HepG2 (cell line): ENCODE results near the gene LZTS2. TPM values are rescaled to one million over a fixed set of nuclear protein-coding genes. Genes with fewer than 3 reads are reported as not detected.

Source experiments
- ATAC-seq: fragments of 200-7000 bp; cut with Tn5 transposase; 3 replicates; pipeline ENCODE4 v1.9.1; 2020; ENCODE audit warnings: mild to moderate bottlenecking, moderate library complexity
- BruUV-seq: library from RNA; stranded (reverse); fragments of 400-500 nt; replicated peaks from 2 replicates; lab custom pipeline; 2021; lab: Mats Ljungman, UMichigan
- CTCF ChIA-PET: fragments of 300-600 bp; formaldehyde crosslinking; extraction: SDS; loops from one replicate; lab custom pipeline; 2021; ENCODE audit warnings: low total read pairs, inconsistent platforms, low intra/inter-chr PET ratio; lab: Yijun Ruan, JAX
- POLR2A ChIA-PET: fragments of 350-600 bp; sonication (Branson Sonifier 250); formaldehyde crosslinking; loops from one replicate; lab custom pipeline; 2020; ENCODE audit warnings: antibody characterized with exemption, inconsistent platforms; lab: Yijun Ruan, JAX
- DNase-seq: peaks from one replicate; pipeline ENCODE4 v3.0.0-alpha.2; 2015; ENCODE audit warnings: low spot score
- FAIRE-seq: peaks from 3 replicates; lab custom pipeline; 2011; peaks lifted over from hg19 to GRCh38; lab: Jason Lieb, UNC
- H2AFZ ChIP-seq: one replicate; pipeline ENCODE4 v1.6.1; 2011; ENCODE audit warnings: low read length, inconsistent platforms
- H3K27ac ChIP-seq: fragments of 300-600 bp; 3 replicates; pipeline ENCODE4 v1.8.0; 2011; ENCODE audit warnings: mixed run types, mild to moderate bottlenecking, mixed read lengths, low read length, inconsistent platforms; ENCODE audit not compliant: insufficient read depth; ENCODE audit errors: extremely low read length
- H3K27me3 ChIP-seq, 2 experiments: fragments of 200-600 bp in 1 of 2; 2 replicates in 1 of 2; 3 replicates in 1 of 2; pipeline versions ENCODE4 v1.6.0 to v1.8.0; 2011; ENCODE audit warnings: low read length in 2 of 2, mild to moderate bottlenecking in 2 of 2, moderate library complexity in 2 of 2, inconsistent platforms in 1 of 2; ENCODE audit not compliant: insufficient read depth in 2 of 2, control insufficient read depth in 1 of 2
- H3K36me3 ChIP-seq, 2 experiments: fragments of 200-600 bp in 1 of 2; replicated peaks in 1 of 2; 2 replicates in 1 of 2; 3 replicates in 1 of 2; pipeline versions ENCODE4 v1.5.1 to v1.8.0; 2011; ENCODE audit warnings: low read length in 2 of 2, inconsistent platforms in 1 of 2; ENCODE audit not compliant: insufficient read depth in 2 of 2, control insufficient read depth in 1 of 2
- H3K4me1 ChIP-seq: 2 replicates; pipeline ENCODE4 v1.5.1; 2012; ENCODE audit warnings: low read length, inconsistent platforms; ENCODE audit not compliant: insufficient read depth
- H3K4me2 ChIP-seq: 2 replicates; pipeline ENCODE4 v1.6.0; 2011; ENCODE audit warnings: low read depth, low read length, inconsistent platforms
- H3K4me3 ChIP-seq, 3 experiments: fragments of 200-600 bp in 1 of 3; sonication (generic), shearing (Covaris generic) in 1 of 3; replicated peaks in 1 of 3; 2 replicates each; pipeline ENCODE4 v1.5.1; 2011 to 2016; ENCODE audit warnings: low read length in 3 of 3, inconsistent platforms in 2 of 3, low read depth in 2 of 3, mild to moderate bottlenecking in 2 of 3, control low read depth in 1 of 3, mixed read lengths in 1 of 3; ENCODE audit not compliant: insufficient read depth in 1 of 3
- H3K79me2 ChIP-seq: one replicate; pipeline ENCODE4 v1.6.1; 2011; ENCODE audit warnings: low read length, inconsistent platforms; ENCODE audit not compliant: insufficient read depth
- H3K9ac ChIP-seq: 2 replicates; pipeline ENCODE4 v1.6.0; 2011; ENCODE audit warnings: mild to moderate bottlenecking, low read depth, low read length, inconsistent platforms; ENCODE audit not compliant: insufficient read depth
- H3K9me3 ChIP-seq: 2 replicates; pipeline ENCODE4 v1.5.1; 2012; ENCODE audit warnings: mild to moderate bottlenecking, low read length
- H4K20me1 ChIP-seq: 2 replicates; pipeline ENCODE4 v1.6.0; 2011; ENCODE audit warnings: inconsistent platforms, mild to moderate bottlenecking, low read length, moderate library complexity; ENCODE audit not compliant: insufficient read depth
- AGO2 ChIP-seq: fragments of 200-400 bp; formaldehyde crosslinking; optimal IDR thresholded peaks from 2 replicates; pipeline ENCODE3; 2017; ENCODE audit warnings: mild to moderate bottlenecking, low read depth, low read length, moderate library complexity
- RAD21 ChIP-seq: fragments of 450-650 bp; formaldehyde crosslinking; IDR thresholded peaks from 2 replicates; pipeline ENCODE4 v1.5.0; 2020; ENCODE audit warnings: mild to moderate bottlenecking
- RBFOX2 ChIP-seq: fragments of 200-400 bp; formaldehyde crosslinking; IDR thresholded peaks from 2 replicates; pipeline ENCODE4 v1.6.1; 2017; ENCODE audit warnings: low read depth, mild to moderate bottlenecking, low read length
- ZSCAN12 ChIP-seq: sonication (generic); formaldehyde crosslinking; IDR thresholded peaks from 2 replicates; pipeline ENCODE4 v1.9.0; 2021; ENCODE audit warnings: mild to moderate bottlenecking, missing genetic modification reagents
- WGBS: methylation state at CpG from one replicate; pipeline ENCODE4 v1.1.6; 2017; ENCODE audit warnings: low lambda C conversion rate; 5-methylcytosine and 5-hydroxymethylcytosine counted together
- in situ Hi-C: cut with HindIII; loops from 2 replicates; pipeline ENCODE4 v1.10.0; 2017; ENCODE audit warnings: low pct_unique_long_range_greater_than_20kb; ENCODE audit not compliant: extremely low pct_ligation_motif_present
- intact Hi-C: fragments of 100-400 bp; cut with micrococcal nuclease; formaldehyde crosslinking; loops from one replicate; pipeline ENCODE4 v1.10.0; 2022; ENCODE audit not compliant: unreplicated experiment
- polyA plus RNA-seq, 8 experiments: library from polyadenylated mRNA; depleted of rRNA in 3 of 8; stranded (reverse) in 7 of 8; unstranded in 1 of 8; fragments of >200 nt; fragmentation: Illumina TruSeq in 4 of 8; extraction: Trizol in 4 of 8; gene quantifications; 2 replicates each; pipeline versions ENCODE4 v1.2.1 to v1.2.3, GENCODE V29; 2011 to 2016; ENCODE audit warnings: low read depth in 4 of 8, missing spikeins in 1 of 8, mixed read lengths in 1 of 8; ENCODE audit not compliant: insufficient read depth in 1 of 8
- total RNA-seq, 5 experiments: library from RNA; depleted of rRNA; stranded (reverse); fragments of >200 nt; fragmentation: Illumina TruSeq; extraction: Trizol; gene quantifications; 2 replicates each; pipeline ENCODE4 v1.2.3, GENCODE V29; 2016; ENCODE audit warnings: low read depth in 1 of 5

Gene LZTS2
- total and polyA plus RNA-seq, 2 of the 13 experiments (the other 11 are each of a cell fraction or from before 2014, with no cell fraction given) = 43.6 to 65.6 TPM

DNA sequence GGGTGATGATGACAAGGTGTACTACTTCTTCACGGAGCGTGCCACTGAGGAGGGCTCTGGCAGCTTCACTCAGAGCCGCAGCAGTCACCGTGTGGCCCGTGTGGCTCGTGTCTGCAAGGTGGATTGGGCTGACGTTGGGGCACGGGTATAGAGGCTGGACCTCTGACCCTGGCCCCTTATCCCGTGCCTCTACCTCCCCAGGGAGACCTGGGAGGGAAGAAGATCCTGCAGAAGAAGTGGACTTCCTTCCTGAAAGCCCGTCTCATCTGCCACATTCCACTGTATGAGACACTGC lies 20.8 kb upstream of the LZTS2 start:
- intact Hi-C loops = no loop called here

DNA sequence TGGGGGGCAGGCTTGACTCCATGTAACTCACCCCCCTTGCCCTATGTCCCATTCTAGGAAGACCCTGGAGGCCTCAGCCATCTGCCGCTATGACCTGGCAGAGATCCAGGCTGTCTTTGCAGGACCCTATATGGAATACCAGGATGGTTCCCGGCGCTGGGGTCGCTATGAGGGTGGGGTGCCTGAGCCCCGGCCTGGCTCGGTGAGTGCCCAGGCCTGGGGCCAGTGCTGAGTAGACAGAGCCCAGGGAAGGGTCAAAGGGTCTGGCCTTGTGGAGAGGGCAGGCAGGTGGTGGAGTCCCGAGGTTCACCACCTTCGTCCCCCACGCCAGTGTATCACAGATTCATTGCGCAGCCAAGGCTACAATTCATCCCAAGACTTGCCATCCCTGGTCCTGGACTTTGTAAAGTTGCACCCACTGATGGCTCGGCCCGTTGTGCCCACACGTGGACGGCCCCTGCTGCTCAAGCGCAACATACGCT lies 19.8 kb upstream of the LZTS2 start:
- Histone ChIP-seq H3K9ac (no peak overlapping the region), H3K9me3 (no peaks in the 10 kb centered on the region), H3K27ac (no peak overlapping the region), H3K4me2 (no peak overlapping the region), H3K4me1 (peaks cover 11% of the 10 kb centered on the region), H2AFZ (no peak overlapping the region), H3K79me2 (no peaks in the 10 kb centered on the region), H3K4me3 (no peak overlapping the region), H4K20me1 (no peaks in the 10 kb centered on the region), H3K27me3 (no peaks in the 10 kb centered on the region)
- ATAC-seq (no peak), DNase-seq (no peak), FAIRE-seq (no peak)
- BruUV-seq = no TSS peak
- in situ Hi-C loops (no loop called here), intact Hi-C loops (no loop called here)
- CTCF ChIA-PET = no interaction called here
- 99% methylated on average over 8 of the region's 16 CpGs for WGBS
- TF ChIP-seq RAD21 (CRISPR knock-in tag) (no peak), RBFOX2 (peak; percentile 16; the same call in 1 of the 2 replicates), AGO2 (peak; percentile 80)
- TF ChIP-seq, all 625 proteins: peak for 2
- peaks cover 30 to 80% of the 10 kb centered on the region in 2 experiments for H3K36me3 ChIP-seq
- POLR2A ChIA-PET = interaction anchor here (1.7 kb wide), 1 partner anchor 18 kb away, joined by 3 read pairs; no protein-coding TSS in a partner anchor

More for the DNA sequence above, 20.8 kb upstream of the LZTS2 start:
- DNase-seq = no peak
- Histone ChIP-seq H3K4me2 (no peak overlapping the region), H3K9me3 (no peaks in the 10 kb centered on the region), H3K27ac (no peak overlapping the region), H3K9ac (no peak overlapping the region), H3K79me2 (peaks cover 6% of the 10 kb centered on the region), H2AFZ (no peak overlapping the region), H4K20me1 (no peaks in the 10 kb centered on the region), H3K4me3 (no peak overlapping the region), H3K4me1 (peaks cover 16% of the 10 kb centered on the region), H3K36me3 (peaks cover 33 to 80% of the 10 kb centered on the region in 2 experiments), H3K27me3 (no peaks in the 10 kb centered on the region)
- POLR2A ChIA-PET = interaction anchor here (1.7 kb wide), 1 partner anchor 19 kb away, joined by 3 read pairs; no protein-coding TSS in a partner anchor
- no peak for FAIRE-seq
- in situ Hi-C loops = no loop called here
- CTCF ChIA-PET = no interaction called here
- BruUV-seq = no TSS peak
- 97% methylated on average over 7 of the region's 10 CpGs for whole genome bisulfite sequencing
- ATAC-seq = no peak
- TF ChIP-seq ZSCAN12 (CRISPR knock-in tag) (no peak), AGO2 (peak; percentile 49)
